Activated B cell treated with CpG ODN at 0.5 μM for 24 hours (primary cell): Measurements from ENCODE around the gene VILL. TPM values are rescaled to one million over a fixed set of nuclear protein-coding genes. Genes with fewer than 3 reads are reported as not detected.

ENCODE experiments used
- ATAC-seq: fragments of 200-7000 bp; cut with Tn5 transposase; one replicate; pipeline ENCODE4 v1.10.0; 2021; ENCODE audit warnings: low read depth, mild to moderate bottlenecking, moderate library complexity
- CTCF ChIA-PET: fragments of 350-600 bp; sonication (Branson Sonifier 250); formaldehyde crosslinking; loops from one replicate; lab custom pipeline; 2021; ENCODE audit warnings: antibody characterized with exemption; lab: Charles Lee
- POLR2A ChIA-PET: fragments of 350-600 bp; sonication (Branson Sonifier 250); formaldehyde crosslinking; loops from one replicate; lab custom pipeline; 2021; ENCODE audit warnings: antibody characterized with exemption; lab: Charles Lee
- DNase-seq: peaks from one replicate; pipeline ENCODE4 v3.0.0; 2022
- H3K27ac Mint-ChIP-seq: one replicate; pipeline ENCODE4 v1.8.0; 2020; ENCODE audit warnings: mixed read lengths
- H3K27me3 Mint-ChIP-seq: one replicate; pipeline ENCODE4 v1.8.0; 2021; ENCODE audit warnings: mixed read lengths
- H3K36me3 Mint-ChIP-seq: one replicate; pipeline ENCODE4 v1.8.0; 2021; ENCODE audit warnings: low read depth, mixed read lengths
- H3K4me1 Mint-ChIP-seq: one replicate; pipeline ENCODE4 v1.8.0; 2021; ENCODE audit warnings: mixed read lengths
- H3K4me3 Mint-ChIP-seq: one replicate; pipeline ENCODE4 v1.8.0; 2020; ENCODE audit warnings: mild to moderate bottlenecking, mixed read lengths
- H3K9me3 Mint-ChIP-seq: one replicate; pipeline ENCODE4 v1.8.0; 2020; ENCODE audit warnings: mixed read lengths
- intact Hi-C: fragments of 100-400 bp; cut with micrococcal nuclease; formaldehyde crosslinking; loops from one replicate; pipeline ENCODE4 v1.15.1; 2024
- total RNA-seq: library from RNA; stranded (reverse); gene quantifications from 2 replicates; pipeline ENCODE4 v1.2.3, GENCODE V29; 2022
- TF ChIP-seq, protein P1 (sequence below): fragments of 200-600 bp; IDR thresholded peaks from one replicate; pipeline ENCODE4 v1.8.0; 2022; ENCODE audit warnings: antibody characterized with exemption, mild to moderate bottlenecking

The VILL gene
- total RNA-seq, 1 donor from 2014 or later: 21.6 TPM

DNA sequence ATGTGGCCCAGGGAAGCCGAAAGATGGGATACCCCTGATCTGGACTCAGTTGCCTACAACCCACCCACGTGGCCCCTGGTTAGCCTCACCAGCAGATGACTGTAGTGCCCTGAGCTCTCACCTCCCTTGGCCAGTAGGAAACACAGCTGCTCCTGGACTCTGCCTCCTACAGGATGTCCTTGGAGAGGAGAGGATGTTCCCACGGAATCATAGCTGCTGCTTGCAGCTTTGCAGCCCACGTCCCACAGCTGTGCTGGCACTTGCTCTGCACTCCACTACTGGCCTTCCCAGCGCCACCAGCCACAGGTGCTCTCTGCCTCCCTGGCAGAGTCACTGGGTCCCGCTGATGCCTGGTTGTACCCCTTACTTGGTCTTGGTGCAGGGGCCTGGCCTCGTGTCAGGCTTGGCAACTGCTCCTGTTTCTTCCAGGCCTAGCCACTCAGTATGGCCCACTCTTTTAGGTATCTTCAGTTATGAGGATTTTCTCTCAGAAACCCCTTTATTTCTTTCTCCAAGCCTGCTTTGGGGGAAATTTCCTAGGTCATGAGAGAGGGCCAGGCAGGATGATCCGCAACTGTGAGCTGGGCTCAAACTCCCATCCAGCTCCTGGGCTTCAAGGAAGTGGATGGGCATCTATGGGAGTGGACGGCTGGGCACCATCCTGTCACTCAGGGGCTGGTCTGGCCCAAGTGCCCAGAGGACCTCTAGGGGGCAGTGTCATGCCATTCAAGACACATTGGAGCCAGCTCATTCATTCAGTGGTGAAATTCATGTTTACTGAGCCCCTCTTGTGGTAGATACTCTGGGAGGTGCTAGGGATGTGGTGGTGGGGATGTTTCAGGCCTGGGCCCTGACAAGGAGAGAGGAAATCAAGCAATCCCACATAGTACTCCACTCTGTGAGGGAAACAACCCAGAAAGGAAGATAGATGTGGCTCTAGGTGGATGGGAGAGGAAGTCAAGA, 16.2 kb upstream of the VILL start:
- TF ChIP-seq, protein P1, sequence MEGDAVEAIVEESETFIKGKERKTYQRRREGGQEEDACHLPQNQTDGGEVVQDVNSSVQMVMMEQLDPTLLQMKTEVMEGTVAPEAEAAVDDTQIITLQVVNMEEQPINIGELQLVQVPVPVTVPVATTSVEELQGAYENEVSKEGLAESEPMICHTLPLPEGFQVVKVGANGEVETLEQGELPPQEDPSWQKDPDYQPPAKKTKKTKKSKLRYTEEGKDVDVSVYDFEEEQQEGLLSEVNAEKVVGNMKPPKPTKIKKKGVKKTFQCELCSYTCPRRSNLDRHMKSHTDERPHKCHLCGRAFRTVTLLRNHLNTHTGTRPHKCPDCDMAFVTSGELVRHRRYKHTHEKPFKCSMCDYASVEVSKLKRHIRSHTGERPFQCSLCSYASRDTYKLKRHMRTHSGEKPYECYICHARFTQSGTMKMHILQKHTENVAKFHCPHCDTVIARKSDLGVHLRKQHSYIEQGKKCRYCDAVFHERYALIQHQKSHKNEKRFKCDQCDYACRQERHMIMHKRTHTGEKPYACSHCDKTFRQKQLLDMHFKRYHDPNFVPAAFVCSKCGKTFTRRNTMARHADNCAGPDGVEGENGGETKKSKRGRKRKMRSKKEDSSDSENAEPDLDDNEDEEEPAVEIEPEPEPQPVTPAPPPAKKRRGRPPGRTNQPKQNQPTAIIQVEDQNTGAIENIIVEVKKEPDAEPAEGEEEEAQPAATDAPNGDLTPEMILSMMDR: peak; percentile 68
- Mint-ChIP-seq H3K4me3 (no peak overlapping the region), H3K36me3 (no peaks in the 10 kb centered on the region), H3K4me1 (no peaks in the 10 kb centered on the region), H3K27ac (no peak overlapping the region), H3K27me3 (peaks cover 2% of the 10 kb centered on the region), H3K9me3 (no peaks in the 10 kb centered on the region)
- ATAC-seq (peak; percentile 89), DNase-seq (peak; percentile 42)
- ChIA-PET POLR2A (no interaction called here), CTCF (interaction anchor here (0.7 to 4.1 kb wide), 16 partner anchors 7 to 547 kb away, joined by 3 to 25 read pairs (median 4); partner anchors contain the start of gene DLEC1)
- intact Hi-C loops: loop anchor here (1.0 kb wide), 5 partner anchors 29 to 506 kb away; no protein-coding TSS in a partner anchor

DNA sequence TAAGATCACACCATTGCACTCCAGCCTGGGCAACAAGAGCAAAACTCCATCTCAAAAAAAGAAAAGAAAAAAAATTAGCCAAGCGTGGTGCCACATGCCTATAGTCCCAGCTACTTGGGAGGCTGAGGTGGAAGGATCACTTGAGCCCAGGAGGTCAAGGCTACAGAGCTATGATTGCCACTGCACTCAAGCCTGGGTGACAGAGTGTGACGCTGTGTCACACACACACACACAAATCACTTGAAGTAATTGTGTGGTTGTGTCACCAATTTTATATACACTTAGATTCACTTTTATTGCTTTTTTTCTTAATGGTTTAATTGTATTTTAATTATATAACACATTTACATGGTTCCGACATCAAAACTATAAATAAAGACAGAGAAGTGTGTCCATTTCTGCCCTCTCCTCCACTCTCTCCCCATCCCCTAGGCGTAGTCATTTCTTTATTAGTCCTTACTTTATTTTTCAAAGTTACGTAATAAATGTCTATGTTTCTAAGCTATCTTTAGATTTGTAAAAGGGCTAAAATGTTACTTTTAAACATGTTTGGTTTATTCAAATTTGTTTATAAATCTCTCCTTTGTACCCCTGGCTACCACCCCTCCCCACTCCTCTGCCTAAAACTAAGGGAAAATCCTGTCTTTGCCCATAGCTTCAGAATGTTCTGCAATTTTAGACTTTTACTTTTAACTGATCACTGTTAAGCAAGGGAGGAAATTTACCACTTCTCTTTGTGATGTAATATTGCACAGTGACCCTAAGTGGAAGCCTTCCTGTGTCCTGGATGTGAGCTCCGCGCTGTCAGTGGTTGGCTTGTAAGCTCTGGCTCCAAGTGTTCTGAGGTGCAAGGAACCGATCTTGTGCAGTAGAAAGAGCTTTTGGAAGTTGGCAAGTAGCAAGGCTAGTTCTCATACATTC, 10.8 kb upstream of the VILL start:
- no peak for ATAC-seq
- H3K4me1 Mint-ChIP-seq: no peaks in the 10 kb centered on the region
- TF ChIP-seq, protein P1: no peak
- H3K4me3 Mint-ChIP-seq: no peak overlapping the region
- intact Hi-C loops: no loop called here
- H3K9me3 Mint-ChIP-seq: no peaks in the 10 kb centered on the region
- ChIA-PET CTCF (no interaction called here), POLR2A (no interaction called here)
- DNase-seq: no peak
- H3K36me3 Mint-ChIP-seq: no peaks in the 10 kb centered on the region
- peaks cover 2% of the 10 kb centered on the region for H3K27me3 Mint-ChIP-seq
- H3K27ac Mint-ChIP-seq: no peak overlapping the region

DNA sequence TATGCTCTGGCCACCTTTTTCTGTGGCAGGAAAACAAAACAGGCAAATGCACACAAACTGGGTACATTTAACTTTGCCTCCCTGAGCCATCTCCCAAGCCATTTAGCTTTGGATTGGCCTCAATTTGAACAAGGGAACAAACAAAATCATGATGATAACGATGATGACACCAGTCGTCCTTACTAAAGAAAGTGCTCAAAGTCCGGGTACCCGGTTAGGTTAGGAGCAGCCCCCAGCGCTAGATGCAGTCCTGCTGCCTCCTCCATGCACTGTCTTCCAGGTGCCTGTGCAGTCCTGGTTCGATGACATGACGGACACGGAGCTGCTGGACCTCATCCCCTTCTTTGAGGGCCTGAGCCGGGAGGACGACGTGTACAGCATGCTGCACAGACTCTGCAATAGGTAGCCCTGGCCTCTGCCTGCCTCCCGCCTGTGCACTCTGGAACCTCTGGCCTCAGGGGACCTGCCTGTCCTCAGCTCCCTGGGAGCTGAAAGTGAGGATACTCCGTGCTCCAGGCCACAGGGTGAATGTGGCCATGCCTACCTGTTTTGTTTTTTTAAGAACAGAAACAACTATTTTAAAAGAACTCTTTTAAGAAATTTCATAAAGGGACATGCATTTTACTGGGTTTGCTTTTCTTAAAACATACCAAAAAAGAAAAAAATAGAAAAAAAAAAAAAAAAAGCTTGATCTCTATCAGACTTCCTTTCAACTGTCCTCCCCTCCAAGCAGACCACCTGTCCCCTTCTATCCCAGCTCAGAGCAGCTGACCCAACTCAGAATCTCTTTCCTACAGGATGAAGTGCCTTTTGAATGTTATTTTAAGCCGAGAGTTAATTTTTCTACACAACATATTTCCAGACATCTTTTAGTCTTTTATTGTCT, 9.9 kb upstream of the VILL start:
- no peaks in the 10 kb centered on the region for H3K4me1 Mint-ChIP-seq

DNA sequence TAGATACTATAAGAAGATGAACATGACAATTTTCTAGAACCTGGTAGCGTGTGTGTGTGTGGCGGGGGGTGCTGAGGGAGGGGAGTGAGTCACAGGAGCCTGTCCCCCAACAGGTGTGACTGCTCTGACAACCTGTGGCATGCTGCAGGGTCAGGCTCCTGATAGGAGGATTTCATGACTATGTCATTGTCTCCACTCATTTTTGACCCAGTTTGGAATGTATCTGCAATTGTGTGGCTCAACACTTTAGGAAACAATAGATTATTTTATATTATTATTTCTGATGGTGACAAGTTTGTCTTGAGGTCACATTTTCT, 9.3 kb upstream of the VILL start:
- ATAC-seq: no peak
- H3K9me3 Mint-ChIP-seq: no peaks in the 10 kb centered on the region
- H3K36me3 Mint-ChIP-seq: no peaks in the 10 kb centered on the region
- no peak for DNase-seq
- ChIA-PET CTCF (interaction anchor here (1.8 kb wide), 1 partner anchor 16 kb away, joined by 3 read pairs; no protein-coding TSS in a partner anchor), POLR2A (no interaction called here)
- peaks cover 2% of the 10 kb centered on the region for H3K27me3 Mint-ChIP-seq
- intact Hi-C loops: no loop called here
- TF ChIP-seq, protein P1: no peak
- no peaks in the 10 kb centered on the region for H3K4me1 Mint-ChIP-seq
- no peak overlapping the region for H3K4me3 Mint-ChIP-seq
- no peak overlapping the region for H3K27ac Mint-ChIP-seq

More for the DNA sequence above, 9.9 kb upstream of the VILL start:
- TF ChIP-seq, protein P1: no peak
- no peak overlapping the region for H3K4me3 Mint-ChIP-seq
- H3K9me3 Mint-ChIP-seq: no peaks in the 10 kb centered on the region
- H3K36me3 Mint-ChIP-seq: no peaks in the 10 kb centered on the region
- intact Hi-C loops: no loop called here
- no peak for DNase-seq
- ATAC-seq: no peak
- H3K27ac Mint-ChIP-seq: no peak overlapping the region
- POLR2A ChIA-PET: no interaction called here
- H3K27me3 Mint-ChIP-seq: peaks cover 2% of the 10 kb centered on the region
- CTCF ChIA-PET: no interaction called here
